Epithelial cell of proximal tubule (primary cell): ENCODE measurements around the gene TMEM121B. TPM values are rescaled to one million over a fixed set of nuclear protein-coding genes. Genes with fewer than 3 reads are reported as not detected.
A peak's percentile ranks its signal among the peaks of the same experiment; 100 is the strongest.

Experiments
- DNase-seq: peaks from one replicate; pipeline ENCODE4 v3.0.0-alpha.2; 2011; ENCODE audit warnings: low read depth
- H3K4me3 ChIP-seq: 2 replicates; pipeline ENCODE4 v1.5.1; 2011; ENCODE audit warnings: low read depth, mild to moderate bottlenecking, low read length
- CTCF ChIP-seq: conservative IDR thresholded peaks from 2 replicates; pipeline ENCODE4 v1.5.1; 2012; ENCODE audit warnings: low read depth, mild to moderate bottlenecking, low read length
- total RNA-seq: library from RNA; depleted of rRNA; stranded (reverse); fragments of >200 nt; gene quantifications from 2 replicates; pipeline ENCODE4 v1.2.3, GENCODE V29; 2015

Gene TMEM121B
- total RNA-seq: 0.06 and 0.36 TPM in 2 replicates

GRCh38 chr22:17121233-17122195 lies at the start of gene TMEM121B:
Gene TMEM121B (minus strand): TSS chr22:17121360. CDS start chr22:17121127, 233 bp downstream.
- H3K4me3 ChIP-seq: peak within 1 kb of the TSS; percentile 48
- no peak for DNase-seq
- no peak for TF ChIP-seq CTCF

- H3K4me3 ChIP-seq: no peak overlapping the region
- DNase-seq: no peak
- no peak for TF ChIP-seq CTCF
These were observed 46.3 kb upstream of the TMEM121B start for GRCh38 chr22:17167486-17167885.

GRCh38 chr22:17164392-17165024 lies 43.3 kb upstream of the TMEM121B start:
- TF ChIP-seq CTCF: peak; percentile 42
- no peak for DNase-seq
- H3K4me3 ChIP-seq: no peak overlapping the region

GRCh38 chr22:17162731-17163130 lies 41.6 kb upstream of the TMEM121B start:
- no peak for DNase-seq
- no peak overlapping the region for H3K4me3 ChIP-seq
- no peak for TF ChIP-seq CTCF

GRCh38 chr22:17161991-17162390 lies 40.8 kb upstream of the TMEM121B start:
- DNase-seq: no peak
- H3K4me3 ChIP-seq: no peak overlapping the region
- TF ChIP-seq CTCF: no peak

GRCh38 chr22:17159504-17159951 lies 38.4 kb upstream of the TMEM121B start:
- H3K4me3 ChIP-seq: peak overlapping the region; percentile 87
- DNase-seq: peak; percentile 50
- TF ChIP-seq CTCF: peak; percentile 5
